ENCODE measurements around the gene POFUT2. TPM values are rescaled to one million over a fixed set of nuclear protein-coding genes. Genes with fewer than 3 reads are reported as not detected.

POFUT2 gene
- total and polyA plus RNA-seq, 2 donors from 2014 or later = 18.3 to 30.2 TPM

DNA sequence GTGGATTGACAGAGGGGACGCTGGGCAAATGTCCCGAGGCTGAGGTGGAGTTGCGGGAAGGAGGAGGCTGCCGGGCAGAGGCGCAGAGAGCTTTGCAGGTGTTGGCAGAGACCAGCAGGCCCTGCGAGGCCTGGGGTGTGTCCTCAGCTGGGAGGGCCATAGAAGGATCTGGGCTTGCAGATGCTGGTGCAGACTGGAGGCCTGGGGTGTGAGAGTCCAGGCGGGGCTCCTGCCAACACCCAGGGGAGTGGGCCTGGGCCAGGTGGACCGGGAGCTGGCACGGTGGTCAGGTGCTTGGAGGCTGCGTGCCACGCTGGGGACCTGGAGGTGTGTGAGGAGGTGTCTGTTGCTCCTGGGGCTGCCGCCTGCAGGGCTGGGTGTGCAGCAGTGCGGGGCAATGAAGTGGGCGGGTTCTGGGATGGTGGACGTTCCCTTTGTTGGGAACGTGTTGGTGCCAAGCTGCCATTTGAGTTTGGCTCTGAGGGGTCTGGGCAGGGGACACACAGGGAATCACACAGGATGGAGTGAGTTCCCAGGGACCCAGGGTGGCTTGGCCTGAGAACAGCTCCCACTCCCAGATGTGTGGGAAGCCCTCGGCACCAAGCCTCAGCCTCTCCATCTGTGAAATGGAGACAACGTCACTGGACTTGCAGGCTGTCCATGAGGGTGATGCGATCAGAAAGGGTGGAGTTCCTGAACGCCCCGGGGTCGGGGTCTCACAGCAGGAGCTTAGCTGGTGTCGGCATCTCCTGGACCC lies 39.9 kb upstream of the POFUT2 start:
- peaks cover 5 to 32% (median 7%) of the 10 kb centered on the region in 3 donors for H3K4me1 ChIP-seq (ENCODE audit: control insufficient read depth in 2 of 3, insufficient read depth in 2 of 3, low read depth in 1 of 3, low read length in 3 of 3)
- intact Hi-C loops (cut with DNase I) = no loop called here

DNA sequence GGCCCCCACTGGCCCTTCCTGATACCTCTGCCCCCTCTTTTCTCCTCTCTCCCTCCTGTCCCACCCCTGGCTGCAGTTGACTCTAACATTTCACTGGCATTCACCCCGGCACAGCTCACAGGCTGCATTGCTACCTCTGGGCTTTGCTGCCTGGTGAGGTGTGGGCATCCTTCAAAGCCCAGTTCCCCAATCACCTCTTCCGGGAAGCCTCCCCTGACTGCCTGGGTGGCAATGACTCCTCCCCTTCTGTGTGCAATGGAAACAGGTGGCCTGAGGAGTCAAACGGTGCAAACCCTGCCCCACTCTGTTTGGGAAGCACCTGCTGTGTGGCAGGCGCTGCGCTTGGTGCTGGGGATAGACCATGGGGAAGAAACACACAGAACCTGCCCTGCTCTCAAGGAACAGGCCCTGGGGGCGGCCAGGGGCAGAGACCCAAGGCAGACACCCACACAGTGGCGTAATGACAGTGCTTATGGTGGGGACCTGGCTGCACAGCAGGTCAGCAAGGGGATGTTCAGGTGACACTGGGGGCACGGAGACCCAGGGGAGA lies 39.3 kb upstream of the POFUT2 start:
- Histone ChIP-seq H3K4me3 (ENCODE audit: low read length in 3 of 3) (no peak overlapping the region), H3K27ac (ENCODE audit: low read depth in 2 of 2, low read length in 2 of 2) (no peak overlapping the region), H3K9ac (ENCODE audit: low read length in 3 of 3) (no peak overlapping the region), H3K36me3 (ENCODE audit: control insufficient read depth in 2 of 3, insufficient read depth in 3 of 3, low read length in 3 of 3) (no peaks in the 10 kb centered on the region), H3K4me1 (ENCODE audit: control insufficient read depth in 2 of 3, insufficient read depth in 2 of 3, low read depth in 1 of 3, low read length in 3 of 3) (peaks cover 0 to 32% (median 13%) of the 10 kb centered on the region in 3 donors), H3K9me3 (ENCODE audit: control insufficient read depth in 2 of 3, insufficient read depth in 1 of 3, low read length in 3 of 3) (no peaks in the 10 kb centered on the region), H3K27me3 (ENCODE audit: control insufficient read depth, insufficient read depth, low read length) (no peaks in the 10 kb centered on the region)
- FAIRE-seq (no peak), DNase-seq (peak in 1 of 5 donors; percentile 61)
- intact Hi-C loops (cut with DNase I) = no loop called here
- TF ChIP-seq, protein P1, sequence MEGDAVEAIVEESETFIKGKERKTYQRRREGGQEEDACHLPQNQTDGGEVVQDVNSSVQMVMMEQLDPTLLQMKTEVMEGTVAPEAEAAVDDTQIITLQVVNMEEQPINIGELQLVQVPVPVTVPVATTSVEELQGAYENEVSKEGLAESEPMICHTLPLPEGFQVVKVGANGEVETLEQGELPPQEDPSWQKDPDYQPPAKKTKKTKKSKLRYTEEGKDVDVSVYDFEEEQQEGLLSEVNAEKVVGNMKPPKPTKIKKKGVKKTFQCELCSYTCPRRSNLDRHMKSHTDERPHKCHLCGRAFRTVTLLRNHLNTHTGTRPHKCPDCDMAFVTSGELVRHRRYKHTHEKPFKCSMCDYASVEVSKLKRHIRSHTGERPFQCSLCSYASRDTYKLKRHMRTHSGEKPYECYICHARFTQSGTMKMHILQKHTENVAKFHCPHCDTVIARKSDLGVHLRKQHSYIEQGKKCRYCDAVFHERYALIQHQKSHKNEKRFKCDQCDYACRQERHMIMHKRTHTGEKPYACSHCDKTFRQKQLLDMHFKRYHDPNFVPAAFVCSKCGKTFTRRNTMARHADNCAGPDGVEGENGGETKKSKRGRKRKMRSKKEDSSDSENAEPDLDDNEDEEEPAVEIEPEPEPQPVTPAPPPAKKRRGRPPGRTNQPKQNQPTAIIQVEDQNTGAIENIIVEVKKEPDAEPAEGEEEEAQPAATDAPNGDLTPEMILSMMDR (IDR thresholded peaks at IDR 0.05; ENCODE audit: borderline replicate concordance, extremely low read depth, insufficient read depth) = no peak

More for the DNA sequence above, 39.9 kb upstream of the POFUT2 start:
- Histone ChIP-seq H3K9ac (ENCODE audit: low read length in 3 of 3) (no peak overlapping the region), H3K27ac (ENCODE audit: low read depth in 2 of 2, low read length in 2 of 2) (no peak overlapping the region), H3K4me3 (ENCODE audit: low read length in 3 of 3) (no peak overlapping the region), H3K36me3 (ENCODE audit: control insufficient read depth in 2 of 3, insufficient read depth in 3 of 3, low read length in 3 of 3) (no peaks in the 10 kb centered on the region), H3K9me3 (ENCODE audit: control insufficient read depth in 2 of 3, insufficient read depth in 1 of 3, low read length in 3 of 3) (no peaks in the 10 kb centered on the region), H3K27me3 (ENCODE audit: control insufficient read depth, insufficient read depth, low read length) (no peaks in the 10 kb centered on the region)
- no peak for FAIRE-seq
- peak in 2 of 5 donors; percentile 55 to 61 for DNase-seq
- TF ChIP-seq, protein P1 (IDR thresholded peaks at IDR 0.05; ENCODE audit: borderline replicate concordance, extremely low read depth, insufficient read depth) = no peak

DNA sequence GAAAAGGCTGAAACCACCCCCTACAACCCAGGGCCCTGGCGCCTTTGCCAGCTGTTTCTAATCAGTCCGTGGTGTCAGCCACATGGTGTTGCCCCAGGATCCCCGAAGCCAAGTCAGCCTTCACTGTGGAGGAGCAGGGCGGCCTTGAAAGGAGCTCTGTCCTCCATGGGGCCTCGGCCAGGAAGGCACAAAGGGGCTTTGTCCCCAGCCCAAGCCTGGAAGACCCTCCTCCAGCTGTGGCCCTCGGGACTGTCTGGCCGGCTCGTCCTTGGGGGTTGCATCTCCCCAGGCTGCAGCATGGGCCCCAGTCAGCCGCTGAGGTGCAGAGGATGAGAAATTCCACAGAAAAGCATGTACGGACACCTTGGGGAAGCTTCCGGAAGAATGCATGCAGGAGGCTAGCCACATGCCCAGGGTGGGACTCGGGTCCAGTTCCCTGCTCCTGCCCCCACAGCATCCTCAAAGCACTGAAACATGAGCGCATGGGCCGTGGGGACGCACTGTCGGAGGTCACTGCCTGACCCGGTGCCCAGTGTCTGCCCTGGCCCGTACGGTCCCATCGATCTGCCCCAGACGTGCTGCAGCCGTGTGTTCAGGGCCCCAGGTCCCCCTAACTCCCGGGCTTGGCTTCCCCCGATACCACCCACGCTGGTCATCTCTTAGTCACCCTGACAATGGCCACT lies 38.6 kb upstream of the POFUT2 start:
- FAIRE-seq (no peak), DNase-seq (peak in 2 of 5 donors; percentile 47 to 66)
- intact Hi-C loops (cut with DNase I) = no loop called here
- Histone ChIP-seq H3K9me3 (ENCODE audit: control insufficient read depth in 2 of 3, insufficient read depth in 1 of 3, low read length in 3 of 3) (no peaks in the 10 kb centered on the region), H3K36me3 (ENCODE audit: control insufficient read depth in 2 of 3, insufficient read depth in 3 of 3, low read length in 3 of 3) (no peaks in the 10 kb centered on the region), H3K9ac (ENCODE audit: low read length in 3 of 3) (no peak overlapping the region), H3K4me3 (ENCODE audit: low read length in 3 of 3) (no peak overlapping the region), H3K27ac (ENCODE audit: low read depth in 2 of 2, low read length in 2 of 2) (no peak overlapping the region), H3K4me1 (ENCODE audit: control insufficient read depth in 2 of 3, insufficient read depth in 2 of 3, low read depth in 1 of 3, low read length in 3 of 3) (peaks cover 0 to 32% (median 14%) of the 10 kb centered on the region in 3 donors), H3K27me3 (ENCODE audit: control insufficient read depth, insufficient read depth, low read length) (no peaks in the 10 kb centered on the region)
- TF ChIP-seq, protein P1 (IDR thresholded peaks at IDR 0.05; ENCODE audit: borderline replicate concordance, extremely low read depth, insufficient read depth) = no peak
